Measurements from ENCODE around the gene SIX2.
"Not testable (repeated sequence)": the region's sequence is repeated elsewhere in the genome, so short reads cannot be mapped to it uniquely, and the experiment has no call there.

The SIX2 gene

GRCh38 chr2:45009303-45009927 lies at the start of gene SIX2:
SIX2 (minus strand) TSS chr2:45009452; CDS start chr2:45009110, 342 bp downstream.
- peak; percentile 91 for DNase-seq (ENCODE audit: low read depth)

- DNase-seq (ENCODE audit: low read depth), result no peak
Observed at GRCh38 chr2:45055162-45055605, 45.9 kb upstream of the SIX2 start.

- no peak for DNase-seq (ENCODE audit: low read depth)
Observed at GRCh38 chr2:45053966-45054365, 44.7 kb upstream of the SIX2 start.

GRCh38 chr2:45052388-45052928 lies 43.2 kb upstream of the SIX2 start:
- no peak for DNase-seq (ENCODE audit: low read depth)

- no peak for DNase-seq (ENCODE audit: low read depth)
Observed at GRCh38 chr2:45049569-45050336, 40.5 kb upstream of the SIX2 start.

- no peak for DNase-seq (ENCODE audit: low read depth)
Observed at GRCh38 chr2:45047301-45047700, 38.0 kb upstream of the SIX2 start.

- peak; percentile 82 for DNase-seq (ENCODE audit: low read depth)
Observed at GRCh38 chr2:45046786-45047185, 37.5 kb upstream of the SIX2 start.

- no peak for DNase-seq (ENCODE audit: low read depth)
Observed at GRCh38 chr2:45045706-45046105, 36.5 kb upstream of the SIX2 start.

GRCh38 chr2:45044916-45045315 lies 35.7 kb upstream of the SIX2 start:
- no peak for DNase-seq (ENCODE audit: low read depth)

GRCh38 chr2:45043174-45043573 lies 33.9 kb upstream of the SIX2 start:
- no peak for DNase-seq (ENCODE audit: low read depth)

- DNase-seq (ENCODE audit: low read depth), result no peak
Observed at GRCh38 chr2:45042401-45042800, 33.1 kb upstream of the SIX2 start.

GRCh38 chr2:45040786-45041185 lies 31.5 kb upstream of the SIX2 start:
- DNase-seq (ENCODE audit: low read depth), result no peak

- not testable (repeated sequence) for DNase-seq (ENCODE audit: low read depth)
Observed at GRCh38 chr2:45039804-45040203, 30.6 kb upstream of the SIX2 start.

- not testable (repeated sequence) for DNase-seq (ENCODE audit: low read depth)
Observed at GRCh38 chr2:45038861-45039260, 29.6 kb upstream of the SIX2 start.

GRCh38 chr2:45033302-45033701 lies 24.1 kb upstream of the SIX2 start:
- no peak for DNase-seq (ENCODE audit: low read depth)

- DNase-seq (ENCODE audit: low read depth), result no peak
Observed at GRCh38 chr2:45031028-45031427, 21.8 kb upstream of the SIX2 start.

GRCh38 chr2:45030553-45030952 lies 21.3 kb upstream of the SIX2 start:
- DNase-seq (ENCODE audit: low read depth), result no peak

- DNase-seq (ENCODE audit: low read depth), result no peak
Observed at GRCh38 chr2:45029215-45029614, 20.0 kb upstream of the SIX2 start.

- DNase-seq (ENCODE audit: low read depth), result peak; percentile 26
Observed at GRCh38 chr2:45028276-45028675, 19.0 kb upstream of the SIX2 start.

GRCh38 chr2:45026924-45027450 lies 17.7 kb upstream of the SIX2 start:
- no peak for DNase-seq (ENCODE audit: low read depth)

- DNase-seq (ENCODE audit: low read depth), result peak; percentile 52
Observed at GRCh38 chr2:45024600-45025291, 15.5 kb upstream of the SIX2 start.

- no peak for DNase-seq (ENCODE audit: low read depth)
Observed at GRCh38 chr2:45024097-45024496, 14.8 kb upstream of the SIX2 start.
